Suprapubic skin (tissue), 3 donors: ENCODE results near the gene CRK.

Experiments
- CTCF ChIP-seq, 2 donors: fragments of 200-600 bp in 1 of 2; fragments of 450-650 bp in 1 of 2; sonication (generic) in 1 of 2; IDR thresholded peaks; one replicate each; pipeline ENCODE4 v1.5.1; 2016 to 2019; ENCODE audit warnings: antibody characterized with exemption in 2 of 2, mild to moderate bottlenecking in 1 of 2, moderate library complexity in 1 of 2
- EP300 ChIP-seq: sonication (generic); formaldehyde crosslinking; IDR thresholded peaks from one replicate; pipeline ENCODE4 v1.6.1; 2017; ENCODE audit warnings: antibody characterized with exemption

- TF ChIP-seq CTCF (IDR thresholded peaks at IDR 0.05): no peak
- TF ChIP-seq EP300: no peak
Observed at GRCh38 chr17:1447052-1447451, 9.0 kb downstream of the CRK start.
